GM21423 (cell line): Measurements from ENCODE around the gene DISC1.

Source experiments
- ATAC-seq: cut with Tn5 transposase; IDR thresholded peaks from one replicate; pipeline ENCODE4 v1.9.1; 2021; ENCODE audit warnings: mild to moderate bottlenecking, moderate library complexity; ENCODE audit not compliant: unreplicated experiment

Gene DISC1

GRCh38 chr1:231694075-231694431 is 67.5 kb downstream of the DISC1 start:
- ATAC-seq: no peak

- no peak for ATAC-seq
These were observed 68.0 kb downstream of the DISC1 start for GRCh38 chr1:231694465-231695077.

- ATAC-seq: no peak
These were observed 69.1 kb downstream of the DISC1 start for GRCh38 chr1:231695439-231696255.

GRCh38 chr1:231699784-231700183 is 73.2 kb downstream of the DISC1 start:
- ATAC-seq: no peak

GRCh38 chr1:231701306-231701705 is 74.7 kb downstream of the DISC1 start:
- no peak for ATAC-seq

GRCh38 chr1:231702331-231702730 is 75.7 kb downstream of the DISC1 start:
- no peak for ATAC-seq

- no peak for ATAC-seq
These were observed 76.2 kb downstream of the DISC1 start for GRCh38 chr1:231702804-231703203.

GRCh38 chr1:231705806-231706760 is 79.5 kb downstream of the DISC1 start:
- no peak for ATAC-seq

GRCh38 chr1:231706934-231707333 is 80.3 kb downstream of the DISC1 start:
- no peak for ATAC-seq

GRCh38 chr1:231707407-231707806 is 80.8 kb downstream of the DISC1 start:
- ATAC-seq: no peak

- no peak for ATAC-seq
These were observed 81.8 kb downstream of the DISC1 start for GRCh38 chr1:231708394-231708793.

- ATAC-seq: no peak
These were observed 87.8 kb downstream of the DISC1 start for GRCh38 chr1:231714440-231714839.

GRCh38 chr1:231715816-231716722 is 89.5 kb downstream of the DISC1 start:
- no peak for ATAC-seq

GRCh38 chr1:231716879-231717278 is 90.3 kb downstream of the DISC1 start:
- ATAC-seq: no peak

- ATAC-seq: no peak
These were observed 93.0 kb downstream of the DISC1 start for GRCh38 chr1:231719485-231720183.

GRCh38 chr1:231720652-231721325 is 94.2 kb downstream of the DISC1 start:
- ATAC-seq: no peak

GRCh38 chr1:231721436-231721835 is 94.8 kb downstream of the DISC1 start:
- ATAC-seq: no peak

- no peak for ATAC-seq
These were observed 95.8 kb downstream of the DISC1 start for GRCh38 chr1:231722356-231722755.

- no peak for ATAC-seq
These were observed 96.6 kb downstream of the DISC1 start for GRCh38 chr1:231723146-231723545.
